Gastrocnemius medialis (tissue), 4 donors: ENCODE data around the gene HIC1. TPM values are rescaled to one million over a fixed set of nuclear protein-coding genes. Genes with fewer than 3 reads are reported as not detected.

Experiments used
- ATAC-seq, 2 donors: fragments of 150-250 bp; one replicate each; pipeline ENCODE4 v1.9.1; 2016
- DNase-seq, 2 donors: peaks; one replicate each; pipeline ENCODE4 v3.0.0-alpha.2; 2019
- H3K27ac ChIP-seq, 4 donors: fragments of 200-600 bp; sonication (generic); 1 replicate in 1 of 4; 2 replicates in 3 of 4; pipeline ENCODE4 v1.5.1; 2016 to 2018; ENCODE audit warnings: mild to moderate bottlenecking in 2 of 4, moderate library complexity in 1 of 4
- H3K27me3 ChIP-seq, 3 donors: fragments of 200-600 bp; sonication (generic) in 2 of 3; 1 replicate in 1 of 3; 2 replicates in 2 of 3; pipeline versions ENCODE4 v1.5.1 to v1.6.0; 2016 to 2019; ENCODE audit warnings: mild to moderate bottlenecking in 1 of 3, moderate library complexity in 1 of 3
- H3K36me3 ChIP-seq, 2 donors: fragments of 200-600 bp; sonication (generic) in 1 of 2; one replicate each; pipeline ENCODE4 v1.5.1; 2017 to 2018
- H3K4me1 ChIP-seq, 2 donors: fragments of 200-600 bp; sonication (generic) in 1 of 2; one replicate each; pipeline ENCODE4 v1.5.1; 2016 to 2017; ENCODE audit warnings: mild to moderate bottlenecking in 2 of 2
- H3K4me3 ChIP-seq, 4 donors: fragments of 200-600 bp; sonication (generic) in 3 of 4; 1 replicate in 1 of 4; 2 replicates in 3 of 4; pipeline ENCODE4 v1.5.1; 2016 to 2019; ENCODE audit warnings: mild to moderate bottlenecking in 2 of 4
- H3K9me3 ChIP-seq, 3 donors: fragments of 200-600 bp; sonication (generic) in 2 of 3; 1 replicate in 1 of 3; 2 replicates in 2 of 3; pipeline ENCODE4 v1.5.1; 2016 to 2019
- CTCF ChIP-seq, 5 experiments: fragments of 450-650 bp in 3 of 5; fragments of 200-600 bp in 2 of 5; sonication (generic) in 2 of 5; IDR thresholded peaks in 4 of 5; conservative IDR thresholded peaks in 1 of 5; 1 replicate in 4 of 5; 2 replicates in 1 of 5; pipeline ENCODE4 v1.5.1; 2016 to 2019; ENCODE audit warnings: antibody characterized with exemption in 5 of 5, mild to moderate bottlenecking in 3 of 5, moderate library complexity in 3 of 5
- POLR2A ChIP-seq, 2 donors: fragments of 450-650 bp; IDR thresholded peaks; one replicate each; pipeline ENCODE4 v1.6.1; 2017; ENCODE audit warnings: antibody characterized with exemption in 2 of 2, mild to moderate bottlenecking in 2 of 2, moderate library complexity in 2 of 2
- in situ Hi-C, 4 donors: fragments of 200-750 bp; cut with MboI; loops; one replicate each; pipeline versions ENCODE4 v1.15.0 to v1.8.0; 2017; ENCODE audit warnings: low sequenced_read_pairs in 4 of 4
- intact Hi-C: fragments of 100-400 bp; cut with DNase I; formaldehyde crosslinking; loops from one replicate; pipeline ENCODE4 v1.15.1; 2023; ENCODE audit warnings: low total_unique reads
- total RNA-seq, 4 donors: library from RNA; depleted of rRNA; stranded (reverse); fragments of >200 nt; gene quantifications; one replicate each; pipeline versions ENCODE4 v1.1.0 to v1.2.3, GENCODE V29; 2016

Gene HIC1
- total RNA-seq, 4 donors from 2014 or later: 4.6 to 9.6 (median 6.9) TPM

- peaks cover 51 to 56% of the 10 kb centered on the region in 2 donors for H3K4me1 ChIP-seq
- intact Hi-C loops: loop anchor here (10.0 kb wide), 1 partner anchor 93 kb away; no protein-coding TSS in a partner anchor
Observed at GRCh38 chr17:2081564-2081963, 26.7 kb downstream of the HIC1 start.

GRCh38 chr17:2082003-2082781 lies 27.3 kb downstream of the HIC1 start:
- no peak for ATAC-seq
- intact Hi-C loops: loop anchor here (10.0 kb wide), 1 partner anchor 93 kb away; no protein-coding TSS in a partner anchor
- Histone ChIP-seq H3K36me3 (peaks cover 0 to 19% of the 10 kb centered on the region in 2 donors), H3K4me1 (peaks cover 51 to 56% of the 10 kb centered on the region in 2 donors), H3K4me3 (no peak overlapping the region), H3K27me3 (no peaks in the 10 kb centered on the region), H3K9me3 (no peaks in the 10 kb centered on the region), H3K27ac (peak overlapping the region; percentile 39 to 82 (median 62))
- in situ Hi-C loops: no loop called here
- DNase-seq: no peak
- TF ChIP-seq CTCF (IDR thresholded peaks at IDR 0.05 in 4 of 5, conservative IDR thresholded peaks at IDR 0.05 in 1 of 5): no peak
- TF ChIP-seq POLR2A (IDR thresholded peaks at IDR 0.05): no peak

More at GRCh38 chr17:2081564-2081963, 26.7 kb downstream of the HIC1 start:
- H3K27me3 ChIP-seq: no peaks in the 10 kb centered on the region
- no peak overlapping the region for H3K4me3 ChIP-seq
- TF ChIP-seq POLR2A (IDR thresholded peaks at IDR 0.05) (no peak), CTCF (IDR thresholded peaks at IDR 0.05 in 4 of 5, conservative IDR thresholded peaks at IDR 0.05 in 1 of 5) (no peak)
- peak overlapping the region in 3 of 4 donors; percentile 21 to 45 (median 39) for H3K27ac ChIP-seq
- H3K9me3 ChIP-seq: no peaks in the 10 kb centered on the region
- in situ Hi-C loops: no loop called here
- ATAC-seq (no peak), DNase-seq (no peak)
- peaks cover 0 to 19% of the 10 kb centered on the region in 2 donors for H3K36me3 ChIP-seq

GRCh38 chr17:2083613-2084035 lies 28.7 kb downstream of the HIC1 start:
- Histone ChIP-seq H3K9me3 (no peaks in the 10 kb centered on the region), H3K27ac (peak overlapping the region; percentile 76 to 85 (median 80)), H3K4me3 (no peak overlapping the region), H3K27me3 (no peaks in the 10 kb centered on the region), H3K36me3 (peaks cover 0 to 19% of the 10 kb centered on the region in 2 donors), H3K4me1 (peaks cover 57 to 58% of the 10 kb centered on the region in 2 donors)
- ATAC-seq (no peak), DNase-seq (no peak)
- intact Hi-C loops: loop anchor here (10.0 kb wide), 1 partner anchor 91 kb away; no protein-coding TSS in a partner anchor
- TF ChIP-seq POLR2A (IDR thresholded peaks at IDR 0.05): no peak
- TF ChIP-seq CTCF (IDR thresholded peaks at IDR 0.05 in 4 of 5, conservative IDR thresholded peaks at IDR 0.05 in 1 of 5): no peak
- in situ Hi-C loops: no loop called here

- intact Hi-C loops (loop anchor here (10.0 kb wide), 1 partner anchor 91 kb away; no protein-coding TSS in a partner anchor), in situ Hi-C loops (no loop called here)
- peak; percentile 67 to 74 for ATAC-seq
- no peaks in the 10 kb centered on the region for H3K27me3 ChIP-seq
- TF ChIP-seq CTCF (IDR thresholded peaks at IDR 0.05 in 4 of 5, conservative IDR thresholded peaks at IDR 0.05 in 1 of 5) (no peak), POLR2A (IDR thresholded peaks at IDR 0.05) (peak in 1 of 2 donors; percentile 15)
- peak overlapping the region; percentile 76 to 85 (median 80) for H3K27ac ChIP-seq
- peak; percentile 53 to 81 for DNase-seq
- H3K9me3 ChIP-seq: no peaks in the 10 kb centered on the region
- H3K36me3 ChIP-seq: peaks cover 0 to 15% of the 10 kb centered on the region in 2 donors
- peaks cover 63 to 64% of the 10 kb centered on the region in 2 donors for H3K4me1 ChIP-seq
- no peak overlapping the region for H3K4me3 ChIP-seq
Observed at GRCh38 chr17:2084036-2084765, 29.3 kb downstream of the HIC1 start.
